WTC11 (cell line): Measurements from ENCODE around the gene ZNF467.

Experiments
- ERG ChIP-seq: fragments of 250-450 bp; sonication (Bioruptor Pico); IDR thresholded peaks from 2 replicates; pipeline ENCODE4 v1.8.0; 2021; ENCODE audit warnings: mild to moderate bottlenecking
- PREB ChIP-seq: sonication (generic); formaldehyde crosslinking; IDR thresholded peaks from 2 replicates; pipeline ENCODE4 v1.8.1; 2022; ENCODE audit warnings: mild to moderate bottlenecking, missing genetic modification reagents, moderate library complexity, borderline replicate concordance
- SOX15 ChIP-seq: fragments of 250-450 bp; sonication (Bioruptor Pico); IDR thresholded peaks from 2 replicates; pipeline ENCODE4 v1.9.0; 2021; ENCODE audit warnings: mild to moderate bottlenecking
- ZNF138 ChIP-seq: sonication (generic); formaldehyde crosslinking; conservative IDR thresholded peaks from 2 replicates; pipeline ENCODE4 v1.8.1; 2022; ENCODE audit warnings: mild to moderate bottlenecking, moderate library complexity, missing genetic modification reagents
- TF ChIP-seq, protein P1 (sequence below): fragments of 200-600 bp; IDR thresholded peaks from 2 replicates; pipeline ENCODE4 v1.8.0; 2022; ENCODE audit warnings: antibody characterized with exemption
- TF ChIP-seq, protein P2 (sequence below): sonication (generic); formaldehyde crosslinking; IDR thresholded peaks from 2 replicates; pipeline ENCODE4 v1.8.1; 2022; ENCODE audit warnings: low read depth, mild to moderate bottlenecking, moderate library complexity, missing genetic modification reagents, borderline replicate concordance

GRCh38 chr7:149783386-149784250 lies 10.2 kb upstream of the ZNF467 start:
- TF ChIP-seq, protein P1, sequence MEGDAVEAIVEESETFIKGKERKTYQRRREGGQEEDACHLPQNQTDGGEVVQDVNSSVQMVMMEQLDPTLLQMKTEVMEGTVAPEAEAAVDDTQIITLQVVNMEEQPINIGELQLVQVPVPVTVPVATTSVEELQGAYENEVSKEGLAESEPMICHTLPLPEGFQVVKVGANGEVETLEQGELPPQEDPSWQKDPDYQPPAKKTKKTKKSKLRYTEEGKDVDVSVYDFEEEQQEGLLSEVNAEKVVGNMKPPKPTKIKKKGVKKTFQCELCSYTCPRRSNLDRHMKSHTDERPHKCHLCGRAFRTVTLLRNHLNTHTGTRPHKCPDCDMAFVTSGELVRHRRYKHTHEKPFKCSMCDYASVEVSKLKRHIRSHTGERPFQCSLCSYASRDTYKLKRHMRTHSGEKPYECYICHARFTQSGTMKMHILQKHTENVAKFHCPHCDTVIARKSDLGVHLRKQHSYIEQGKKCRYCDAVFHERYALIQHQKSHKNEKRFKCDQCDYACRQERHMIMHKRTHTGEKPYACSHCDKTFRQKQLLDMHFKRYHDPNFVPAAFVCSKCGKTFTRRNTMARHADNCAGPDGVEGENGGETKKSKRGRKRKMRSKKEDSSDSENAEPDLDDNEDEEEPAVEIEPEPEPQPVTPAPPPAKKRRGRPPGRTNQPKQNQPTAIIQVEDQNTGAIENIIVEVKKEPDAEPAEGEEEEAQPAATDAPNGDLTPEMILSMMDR: no peak
- TF ChIP-seq, protein P2, sequence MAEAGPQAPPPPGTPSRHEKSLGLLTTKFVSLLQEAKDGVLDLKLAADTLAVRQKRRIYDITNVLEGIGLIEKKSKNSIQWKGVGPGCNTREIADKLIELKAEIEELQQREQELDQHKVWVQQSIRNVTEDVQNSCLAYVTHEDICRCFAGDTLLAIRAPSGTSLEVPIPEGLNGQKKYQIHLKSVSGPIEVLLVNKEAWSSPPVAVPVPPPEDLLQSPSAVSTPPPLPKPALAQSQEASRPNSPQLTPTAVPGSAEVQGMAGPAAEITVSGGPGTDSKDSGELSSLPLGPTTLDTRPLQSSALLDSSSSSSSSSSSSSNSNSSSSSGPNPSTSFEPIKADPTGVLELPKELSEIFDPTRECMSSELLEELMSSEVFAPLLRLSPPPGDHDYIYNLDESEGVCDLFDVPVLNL (CRISPR knock-in tag): no peak
- TF ChIP-seq ERG (CRISPR knock-in tag) (no peak), ZNF138 (CRISPR knock-in tag) (no peak), PREB (no peak), SOX15 (CRISPR knock-in tag) (no peak)
